ENCODE measurements around the gene SUSD1. TPM values are rescaled to one million over a fixed set of nuclear protein-coding genes. Genes with fewer than 3 reads are reported as not detected.

The SUSD1 gene
- total RNA-seq, 1 donor from 2014 or later, result 15.7 TPM

GRCh38 chr9:112013266-112013665 is 161.8 kb downstream of the SUSD1 start:
- TF ChIP-seq, protein P1, sequence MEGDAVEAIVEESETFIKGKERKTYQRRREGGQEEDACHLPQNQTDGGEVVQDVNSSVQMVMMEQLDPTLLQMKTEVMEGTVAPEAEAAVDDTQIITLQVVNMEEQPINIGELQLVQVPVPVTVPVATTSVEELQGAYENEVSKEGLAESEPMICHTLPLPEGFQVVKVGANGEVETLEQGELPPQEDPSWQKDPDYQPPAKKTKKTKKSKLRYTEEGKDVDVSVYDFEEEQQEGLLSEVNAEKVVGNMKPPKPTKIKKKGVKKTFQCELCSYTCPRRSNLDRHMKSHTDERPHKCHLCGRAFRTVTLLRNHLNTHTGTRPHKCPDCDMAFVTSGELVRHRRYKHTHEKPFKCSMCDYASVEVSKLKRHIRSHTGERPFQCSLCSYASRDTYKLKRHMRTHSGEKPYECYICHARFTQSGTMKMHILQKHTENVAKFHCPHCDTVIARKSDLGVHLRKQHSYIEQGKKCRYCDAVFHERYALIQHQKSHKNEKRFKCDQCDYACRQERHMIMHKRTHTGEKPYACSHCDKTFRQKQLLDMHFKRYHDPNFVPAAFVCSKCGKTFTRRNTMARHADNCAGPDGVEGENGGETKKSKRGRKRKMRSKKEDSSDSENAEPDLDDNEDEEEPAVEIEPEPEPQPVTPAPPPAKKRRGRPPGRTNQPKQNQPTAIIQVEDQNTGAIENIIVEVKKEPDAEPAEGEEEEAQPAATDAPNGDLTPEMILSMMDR (IDR thresholded peaks at IDR 0.05), result no peak
- intact Hi-C loops (cut with micrococcal nuclease), result loop anchor here (1.0 to 5.0 kb wide), 3 partner anchors 23 to 319 kb away; partner anchors contain the start of gene PTBP3
- Mint-ChIP-seq H3K27me3 (no peaks in the 10 kb centered on the region), H3K27ac (peak overlapping the region; percentile 93), H3K36me3 (ENCODE audit: low read depth) (no peaks in the 10 kb centered on the region), H3K4me1 (peaks cover 80% of the 10 kb centered on the region), H3K9me3 (no peaks in the 10 kb centered on the region), H3K4me3 (peak overlapping the region; percentile 47)
- ChIA-PET CTCF (interaction anchor here (1.0 to 4.5 kb wide), 6 partner anchors 15 to 254 kb away, joined by 3 to 29 read pairs (median 6); no protein-coding TSS in a partner anchor), POLR2A (interaction anchor here (1.0 to 12.8 kb wide), 15 partner anchors 9 to 116 kb away, joined by 3 to 308 read pairs (median 10); partner anchors contain the start of gene UGCG)
- ATAC-seq (ENCODE audit: low read depth), result peak; percentile 47
- DNase-seq, result no peak

- H3K27ac Mint-ChIP-seq, result peak overlapping the region; percentile 93
- ATAC-seq (ENCODE audit: low read depth) (peak; percentile 85), DNase-seq (no peak)
- no peaks in the 10 kb centered on the region for H3K36me3 Mint-ChIP-seq (ENCODE audit: low read depth)
- peaks cover 84% of the 10 kb centered on the region for H3K4me1 Mint-ChIP-seq
- CTCF ChIA-PET, result interaction anchor here (0.6 to 4.5 kb wide), 6 partner anchors 23 to 86 kb away, joined by 3 to 29 read pairs (median 4); no protein-coding TSS in a partner anchor
- TF ChIP-seq, protein P1 (IDR thresholded peaks at IDR 0.05), result no peak
- intact Hi-C loops (cut with micrococcal nuclease), result loop anchor here (1.0 to 5.0 kb wide), 5 partner anchors 9 to 320 kb away; partner anchors contain the start of gene PTBP3
- POLR2A ChIA-PET, result interaction anchor here (0.6 to 12.8 kb wide), 22 partner anchors 8 to 115 kb away, joined by 3 to 308 read pairs (median 8); partner anchors contain the start of gene UGCG
- H3K9me3 Mint-ChIP-seq, result no peaks in the 10 kb centered on the region
- no peaks in the 10 kb centered on the region for H3K27me3 Mint-ChIP-seq
- H3K4me3 Mint-ChIP-seq, result peak overlapping the region; percentile 47
Observed at GRCh38 chr9:112012026-112012902, 162.8 kb downstream of the SUSD1 start.

DNA sequence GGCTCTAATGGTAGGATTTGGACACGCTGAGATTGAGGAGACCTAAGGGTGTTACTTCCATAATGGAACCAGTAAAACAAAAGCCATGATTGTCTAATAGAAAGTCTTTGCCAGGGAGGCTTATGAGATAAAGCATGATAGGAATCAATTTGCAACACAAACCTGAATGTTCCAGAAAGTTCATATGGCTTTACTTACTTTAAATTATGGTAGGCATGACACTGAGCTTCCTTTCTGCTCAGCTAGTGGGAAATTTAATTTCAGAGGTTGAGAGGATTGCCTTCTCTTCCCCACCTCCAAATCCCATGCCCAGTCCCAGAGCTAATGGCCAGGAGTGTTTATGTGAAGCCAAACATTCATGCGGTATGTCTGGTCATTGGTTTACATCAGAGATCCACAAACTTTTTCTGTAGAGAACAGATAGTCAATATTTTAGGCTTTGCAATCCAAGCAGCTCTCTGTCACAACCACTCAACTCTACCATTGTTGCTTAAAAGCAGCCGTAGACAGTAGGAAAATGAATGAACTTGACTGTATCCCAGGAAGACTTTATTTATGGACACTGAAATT is 164.0 kb downstream of the SUSD1 start:
- intact Hi-C loops (cut with micrococcal nuclease), result loop anchor here (5.0 kb wide), 1 partner anchor 321 kb away; the partner anchor contains the start of gene PTBP3
- peak overlapping the region; percentile 93 for H3K27ac Mint-ChIP-seq
- DNase-seq (no peak), ATAC-seq (ENCODE audit: low read depth) (no peak)
- H3K27me3 Mint-ChIP-seq, result no peaks in the 10 kb centered on the region
- no peaks in the 10 kb centered on the region for H3K36me3 Mint-ChIP-seq (ENCODE audit: low read depth)
- H3K4me3 Mint-ChIP-seq, result no peak overlapping the region
- peaks cover 79% of the 10 kb centered on the region for H3K4me1 Mint-ChIP-seq
- no peaks in the 10 kb centered on the region for H3K9me3 Mint-ChIP-seq
- POLR2A ChIA-PET, result interaction anchor here (1.8 to 12.8 kb wide), 10 partner anchors 11 to 114 kb away, joined by 7 to 308 read pairs (median 24); partner anchors contain the start of gene UGCG
- TF ChIP-seq, protein P1 (IDR thresholded peaks at IDR 0.05), result no peak
- CTCF ChIA-PET, result interaction anchor here (2.3 to 4.5 kb wide), 2 partner anchors 24 to 64 kb away, joined by 10 to 29 read pairs; no protein-coding TSS in a partner anchor

DNA sequence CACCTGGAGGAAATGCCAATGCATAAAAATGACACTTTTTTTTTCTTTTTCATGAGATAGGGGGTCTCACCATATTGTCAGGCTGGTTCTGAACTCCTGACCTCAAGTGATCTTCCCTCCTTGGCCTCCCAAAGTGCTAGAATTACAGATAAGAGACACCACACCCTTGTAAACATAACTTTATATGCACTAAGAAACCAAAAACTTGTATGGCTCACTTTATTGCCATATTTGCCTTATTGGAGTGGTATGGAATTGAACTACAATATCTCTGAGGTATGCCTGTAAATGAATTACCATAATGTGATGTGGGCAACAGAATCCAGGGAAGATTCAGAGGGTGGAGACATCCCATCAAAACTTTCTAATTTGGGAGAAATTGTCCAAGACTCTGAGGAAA is 164.6 kb downstream of the SUSD1 start:
- intact Hi-C loops (cut with micrococcal nuclease), result loop anchor here (5.0 kb wide), 1 partner anchor 322 kb away; the partner anchor contains the start of gene PTBP3
- CTCF ChIA-PET, result no interaction called here
- peak overlapping the region; percentile 93 for H3K27ac Mint-ChIP-seq

More for the DNA sequence above, 164.6 kb downstream of the SUSD1 start:
- H3K36me3 Mint-ChIP-seq (ENCODE audit: low read depth), result no peaks in the 10 kb centered on the region
- ATAC-seq (ENCODE audit: low read depth), result no peak
- TF ChIP-seq, protein P1 (IDR thresholded peaks at IDR 0.05), result no peak
- no peaks in the 10 kb centered on the region for H3K27me3 Mint-ChIP-seq
- peaks cover 82% of the 10 kb centered on the region for H3K4me1 Mint-ChIP-seq
- DNase-seq, result no peak
- POLR2A ChIA-PET, result interaction anchor here (1.8 to 12.8 kb wide), 3 partner anchors 17 to 21 kb away, joined by 7 to 308 read pairs (median 43); no protein-coding TSS in a partner anchor
- H3K4me3 Mint-ChIP-seq, result no peak overlapping the region
- no peaks in the 10 kb centered on the region for H3K9me3 Mint-ChIP-seq

Measured in activated B cell treated with CpG ODN at 0.5 μM for 24 hours (primary cell).